Vagina (tissue), 2 donors: ENCODE measurements around the gene GRM4.
"Not testable (repeated sequence)": the region's sequence is repeated elsewhere in the genome, so short reads cannot be mapped to it uniquely, and the experiment has no call there.

Source experiments
- CTCF ChIP-seq, 3 experiments: fragments of 450-650 bp in 2 of 3; fragments of 200-600 bp in 1 of 3; sonication (generic) in 1 of 3; IDR thresholded peaks; one replicate each; pipeline ENCODE4 v1.5.1; 2017 to 2019; ENCODE audit warnings: antibody characterized with exemption in 3 of 3, mild to moderate bottlenecking in 2 of 3, moderate library complexity in 2 of 3
- POLR2AphosphoS5 ChIP-seq, 2 donors: sonication (generic); formaldehyde crosslinking; IDR thresholded peaks; one replicate each; pipeline ENCODE4 v1.9.0; 2017; ENCODE audit warnings: antibody characterized with exemption in 2 of 2, mild to moderate bottlenecking in 2 of 2, low read depth in 1 of 2; ENCODE audit not compliant: insufficient read depth in 1 of 2

- TF ChIP-seq CTCF (IDR thresholded peaks at IDR 0.05); POLR2AphosphoS5 (IDR thresholded peaks at IDR 0.05; ENCODE audit: insufficient read depth in 1 of 2, low read depth in 1 of 2): not testable (repeated sequence)
Measured at GRCh38 chr6:34184726-34185125, 38.8 kb upstream of the GRM4 start.
